Skeletal muscle tissue (tissue), 4 donors: ENCODE measurements around the gene TRIO. TPM values are rescaled to one million over a fixed set of nuclear protein-coding genes. Genes with fewer than 3 reads are reported as not detected.

Experiments used
- H3K27ac ChIP-seq: one replicate; pipeline ENCODE4 v1.7.0; 2013; ENCODE audit warnings: mild to moderate bottlenecking, low read depth, low read length, inconsistent platforms
- H3K27me3 ChIP-seq, 3 donors: one replicate each; pipeline ENCODE4 v1.7.0; 2013; ENCODE audit warnings: low read length in 3 of 3; ENCODE audit not compliant: control insufficient read depth in 3 of 3, insufficient read depth in 3 of 3
- H3K36me3 ChIP-seq, 3 donors: one replicate each; pipeline ENCODE4 v1.7.0; 2013; ENCODE audit warnings: low read length in 3 of 3; ENCODE audit not compliant: control insufficient read depth in 3 of 3, insufficient read depth in 3 of 3
- H3K4me1 ChIP-seq, 3 donors: one replicate each; pipeline ENCODE4 v1.7.0; 2013; ENCODE audit warnings: low read length in 3 of 3, mild to moderate bottlenecking in 3 of 3; ENCODE audit not compliant: control insufficient read depth in 3 of 3, insufficient read depth in 3 of 3
- H3K4me3 ChIP-seq, 3 donors: one replicate each; pipeline ENCODE4 v1.7.0; 2013; ENCODE audit warnings: low read length in 3 of 3
- H3K9ac ChIP-seq, 3 donors: one replicate each; pipeline ENCODE4 v1.7.0; 2013; ENCODE audit warnings: low read length in 3 of 3, mild to moderate bottlenecking in 3 of 3, moderate library complexity in 2 of 3, low read depth in 1 of 3
- H3K9me3 ChIP-seq, 3 donors: one replicate each; pipeline ENCODE4 v1.7.0; 2013; ENCODE audit warnings: low read length in 3 of 3; ENCODE audit not compliant: control insufficient read depth in 3 of 3
- total RNA-seq: library from RNA; depleted of rRNA; stranded (reverse); fragments of >200 nt; gene quantifications from one replicate; pipeline ENCODE4 v1.2.3, GENCODE V29; 2014
- donor health status: Osteomylitis.

Gene TRIO
- total RNA-seq, 1 donor from 2014 or later, result 200 TPM

- Histone ChIP-seq H3K4me1 (peaks cover 40 to 60% (median 49%) of the 10 kb centered on the region in 3 donors), H3K27me3 (no peaks in the 10 kb centered on the region), H3K9ac (peak overlapping the region; percentile 87 to 93 (median 88)), H3K4me3 (peak overlapping the region; percentile 86 to 88 (median 87)), H3K9me3 (no peaks in the 10 kb centered on the region), H3K27ac (peak overlapping the region; percentile 91), H3K36me3 (no peaks in the 10 kb centered on the region)
These were observed 1.7 kb downstream of the TRIO start for GRCh38 chr5:14144586-14145434.

DNA sequence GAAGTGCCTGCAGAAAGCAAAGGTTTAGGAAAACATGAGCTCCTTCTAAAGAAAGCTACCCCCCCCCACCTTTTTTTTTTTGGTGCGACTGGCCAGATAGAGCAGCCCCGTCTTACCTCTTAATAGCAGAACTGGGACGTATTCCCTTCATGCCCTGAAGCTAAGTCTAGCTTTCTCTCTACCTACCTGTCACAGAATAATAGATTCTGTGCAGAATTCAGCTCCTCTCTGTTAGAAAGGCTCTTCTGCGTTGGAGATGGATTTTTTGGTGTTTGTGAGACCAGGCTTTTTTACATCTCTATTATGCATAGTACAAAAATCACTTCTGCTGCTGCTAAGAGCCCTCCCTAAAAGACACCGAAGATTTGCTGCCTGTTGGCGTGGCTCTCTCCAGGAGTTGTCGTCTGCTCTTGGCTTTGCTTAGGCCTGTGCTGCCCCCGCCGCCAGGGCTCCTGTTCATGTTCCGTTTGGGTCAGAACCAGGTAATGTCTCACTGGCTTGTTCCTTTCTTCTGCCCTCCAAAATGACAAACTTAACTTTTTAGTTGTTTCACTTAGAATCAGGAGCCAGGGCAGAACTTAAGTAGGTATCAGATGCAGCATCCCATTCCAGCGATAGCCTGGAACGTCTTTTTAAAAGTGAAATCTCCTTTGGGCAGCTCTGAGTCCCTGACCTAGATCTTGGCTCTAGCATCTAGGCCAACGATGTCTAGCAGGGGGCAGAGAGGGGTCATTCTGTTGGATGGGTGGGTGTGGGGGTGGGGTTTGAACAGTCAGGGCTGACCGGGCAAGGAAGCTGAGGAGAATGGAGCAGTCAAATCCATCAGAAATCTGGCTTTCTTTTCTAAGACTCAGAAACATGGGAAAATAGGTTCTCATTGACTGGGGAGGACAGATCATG is 2.5 kb downstream of the TRIO start:
- Histone ChIP-seq H3K36me3 (no peaks in the 10 kb centered on the region), H3K9ac (peak overlapping the region; percentile 76 to 88 (median 83)), H3K27ac (peak overlapping the region; percentile 91), H3K9me3 (no peaks in the 10 kb centered on the region), H3K4me1 (peaks cover 40 to 59% (median 52%) of the 10 kb centered on the region in 3 donors), H3K27me3 (no peaks in the 10 kb centered on the region), H3K4me3 (peak overlapping the region; percentile 68 to 88 (median 87))

GRCh38 chr5:14146725-14147124 is 3.6 kb downstream of the TRIO start:
- Histone ChIP-seq H3K27me3 (no peaks in the 10 kb centered on the region), H3K36me3 (no peaks in the 10 kb centered on the region), H3K4me3 (peak overlapping the region; percentile 34 to 48 (median 38)), H3K4me1 (peaks cover 40 to 58% (median 52%) of the 10 kb centered on the region in 3 donors), H3K9ac (peak overlapping the region; percentile 65 to 83 (median 75)), H3K9me3 (no peaks in the 10 kb centered on the region), H3K27ac (peak overlapping the region; percentile 91)

- no peaks in the 10 kb centered on the region for H3K36me3 ChIP-seq
- H3K4me3 ChIP-seq, result peak overlapping the region; percentile 25 to 48 (median 34)
- peak overlapping the region; percentile 91 for H3K27ac ChIP-seq
- peaks cover 40 to 55% (median 52%) of the 10 kb centered on the region in 3 donors for H3K4me1 ChIP-seq
- no peaks in the 10 kb centered on the region for H3K9me3 ChIP-seq
- no peaks in the 10 kb centered on the region for H3K27me3 ChIP-seq
- peak overlapping the region; percentile 75 to 83 (median 76) for H3K9ac ChIP-seq
These were observed 4.1 kb downstream of the TRIO start for GRCh38 chr5:14147210-14147609.

- H3K36me3 ChIP-seq, result no peaks in the 10 kb centered on the region
- H3K9me3 ChIP-seq, result no peaks in the 10 kb centered on the region
- no peak overlapping the region for H3K27ac ChIP-seq
- H3K9ac ChIP-seq, result no peak overlapping the region
- no peak overlapping the region for H3K4me3 ChIP-seq
- peaks cover 48 to 58% (median 55%) of the 10 kb centered on the region in 3 donors for H3K4me1 ChIP-seq
- no peaks in the 10 kb centered on the region for H3K27me3 ChIP-seq
These were observed 5.3 kb downstream of the TRIO start for GRCh38 chr5:14148483-14148882.

- H3K9ac ChIP-seq, result no peak overlapping the region
- no peak overlapping the region for H3K27ac ChIP-seq
- no peaks in the 10 kb centered on the region for H3K27me3 ChIP-seq
- H3K4me1 ChIP-seq, result peaks cover 54 to 64% (median 60%) of the 10 kb centered on the region in 3 donors
- H3K4me3 ChIP-seq, result no peak overlapping the region
- no peaks in the 10 kb centered on the region for H3K9me3 ChIP-seq
- no peaks in the 10 kb centered on the region for H3K36me3 ChIP-seq
These were observed 5.9 kb downstream of the TRIO start for GRCh38 chr5:14148890-14149671.

DNA sequence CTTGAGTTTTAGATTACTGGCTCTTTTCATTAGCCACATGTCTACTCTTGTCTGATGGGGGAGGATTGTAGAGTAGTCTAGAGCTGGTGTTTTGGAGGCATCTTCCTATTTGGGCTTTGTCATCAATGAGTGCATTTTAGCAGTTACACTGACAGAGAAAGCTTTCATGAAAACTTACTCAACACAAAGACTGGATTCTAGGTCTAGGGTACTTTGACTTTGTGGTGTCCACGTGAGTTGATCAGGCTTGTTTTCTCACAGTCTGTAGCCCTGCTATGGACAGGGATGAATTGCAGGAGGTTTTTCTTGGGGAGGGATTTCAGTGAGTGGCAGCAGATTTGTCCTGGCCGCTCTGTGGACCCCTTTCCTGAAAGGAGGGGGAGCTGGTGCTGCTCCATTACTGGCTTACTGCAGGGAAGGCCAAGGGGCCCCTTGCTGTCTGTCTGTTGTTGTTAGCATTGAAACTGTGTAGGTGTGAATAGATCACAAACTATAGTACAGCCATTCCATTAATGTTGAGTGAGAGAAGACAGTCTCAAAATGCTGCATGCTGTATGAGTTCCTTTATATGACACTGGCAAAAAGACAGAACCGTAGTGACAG is 6.6 kb downstream of the TRIO start:
- no peak overlapping the region for H3K27ac ChIP-seq
- H3K9ac ChIP-seq, result no peak overlapping the region
- no peaks in the 10 kb centered on the region for H3K9me3 ChIP-seq
- H3K4me1 ChIP-seq, result peaks cover 61 to 71% (median 67%) of the 10 kb centered on the region in 3 donors
- no peaks in the 10 kb centered on the region for H3K36me3 ChIP-seq
- H3K27me3 ChIP-seq, result no peaks in the 10 kb centered on the region
- H3K4me3 ChIP-seq, result no peak overlapping the region

- Histone ChIP-seq H3K27me3 (no peaks in the 10 kb centered on the region), H3K27ac (no peak overlapping the region), H3K9ac (no peak overlapping the region), H3K36me3 (no peaks in the 10 kb centered on the region), H3K4me1 (peaks cover 61 to 75% (median 70%) of the 10 kb centered on the region in 3 donors), H3K9me3 (no peaks in the 10 kb centered on the region), H3K4me3 (no peak overlapping the region)
These were observed 8.3 kb downstream of the TRIO start for GRCh38 chr5:14151416-14151815.
